Activated T-cell treated with anti-CD3 and anti-CD28 coated beads, Interleukin-2, amount 50 U/mL, for 4 hours (primary cell): ENCODE results near the gene CD80. TPM values are rescaled to one million over a fixed set of nuclear protein-coding genes. Genes with fewer than 3 reads are reported as not detected.

Experiments
- ATAC-seq, 2 donors: fragments of 200-7000 bp; cut with Tn5 transposase; one replicate each; pipeline ENCODE4 v1.10.0; 2021
- DNase-seq: peaks from one replicate; pipeline ENCODE4 v3.0.0-alpha.2; 2020
- H3K27me3 Mint-ChIP-seq: one replicate; pipeline ENCODE4 v1.8.0; 2021; ENCODE audit warnings: low read depth, mixed read lengths
- H3K36me3 Mint-ChIP-seq: one replicate; pipeline ENCODE4 v1.8.0; 2022; ENCODE audit warnings: mixed read lengths; ENCODE audit not compliant: insufficient read depth
- H3K4me1 Mint-ChIP-seq: one replicate; pipeline ENCODE4 v1.8.0; 2021; ENCODE audit warnings: low read depth, mixed read lengths
- H3K4me3 Mint-ChIP-seq: one replicate; pipeline ENCODE4 v1.8.0; 2021; ENCODE audit warnings: mild to moderate bottlenecking, moderate library complexity, mixed read lengths
- H3K9me3 Mint-ChIP-seq: one replicate; pipeline ENCODE4 v1.8.0; 2021; ENCODE audit warnings: mixed read lengths
- total RNA-seq, 3 donors: library from RNA; stranded (reverse); gene quantifications; one replicate each; pipeline ENCODE4 v1.2.1, GENCODE V29; 2021

Gene CD80
- total RNA-seq, 3 donors from 2014 or later = 1.6 to 6.2 (median 3.3) TPM

DNA sequence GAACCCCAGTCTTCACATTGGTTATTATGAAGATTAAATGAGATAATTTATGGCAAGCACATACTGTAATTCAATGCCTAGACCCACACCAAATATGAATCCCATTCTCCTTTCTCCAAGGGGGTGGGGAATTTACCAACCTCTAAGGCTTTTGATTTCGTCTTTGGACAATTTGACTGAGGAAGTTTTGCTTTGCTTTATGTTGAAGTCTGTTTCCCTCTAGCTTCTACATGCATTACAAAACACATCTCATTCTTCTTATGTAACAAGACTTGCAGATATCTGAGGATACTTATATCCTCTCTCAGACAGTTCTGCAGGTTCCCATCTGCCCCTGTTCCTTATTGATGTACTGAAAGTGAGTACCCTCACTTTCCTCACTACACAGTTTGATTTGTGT lies 12.2 kb downstream of the CD80 start:
- no peak overlapping the region for H3K4me3 Mint-ChIP-seq
- no peaks in the 10 kb centered on the region for H3K4me1 Mint-ChIP-seq
- no peak for DNase-seq
- no peaks in the 10 kb centered on the region for H3K9me3 Mint-ChIP-seq
- no peaks in the 10 kb centered on the region for H3K27me3 Mint-ChIP-seq
- ATAC-seq = no peak
- no peaks in the 10 kb centered on the region for H3K36me3 Mint-ChIP-seq

DNA sequence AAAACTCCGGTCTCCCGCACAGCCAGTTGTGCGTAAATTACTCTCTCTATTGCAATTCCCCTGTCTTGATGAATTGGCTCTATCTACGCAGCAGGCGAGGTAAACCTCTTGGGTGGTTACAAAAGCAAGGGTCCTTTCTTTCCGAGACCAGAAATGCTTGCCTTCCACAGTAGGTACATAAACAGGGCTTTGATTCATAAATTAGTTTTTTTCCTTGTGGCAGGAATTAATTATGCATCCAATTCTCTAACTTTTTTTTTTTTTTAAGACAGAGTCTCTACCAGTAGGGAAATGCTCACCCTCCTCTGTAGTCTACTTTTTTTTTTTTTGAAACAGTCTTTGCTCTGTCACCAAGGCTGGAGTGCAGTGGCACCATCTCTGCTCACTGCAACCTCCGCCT lies 16.3 kb downstream of the CD80 start:
- DNase-seq (no peak), ATAC-seq (no peak)
- H3K9me3 Mint-ChIP-seq = no peaks in the 10 kb centered on the region
- peaks cover 1% of the 10 kb centered on the region for H3K4me1 Mint-ChIP-seq
- H3K36me3 Mint-ChIP-seq = no peaks in the 10 kb centered on the region
- no peak overlapping the region for H3K4me3 Mint-ChIP-seq
- H3K27me3 Mint-ChIP-seq = no peaks in the 10 kb centered on the region

DNA sequence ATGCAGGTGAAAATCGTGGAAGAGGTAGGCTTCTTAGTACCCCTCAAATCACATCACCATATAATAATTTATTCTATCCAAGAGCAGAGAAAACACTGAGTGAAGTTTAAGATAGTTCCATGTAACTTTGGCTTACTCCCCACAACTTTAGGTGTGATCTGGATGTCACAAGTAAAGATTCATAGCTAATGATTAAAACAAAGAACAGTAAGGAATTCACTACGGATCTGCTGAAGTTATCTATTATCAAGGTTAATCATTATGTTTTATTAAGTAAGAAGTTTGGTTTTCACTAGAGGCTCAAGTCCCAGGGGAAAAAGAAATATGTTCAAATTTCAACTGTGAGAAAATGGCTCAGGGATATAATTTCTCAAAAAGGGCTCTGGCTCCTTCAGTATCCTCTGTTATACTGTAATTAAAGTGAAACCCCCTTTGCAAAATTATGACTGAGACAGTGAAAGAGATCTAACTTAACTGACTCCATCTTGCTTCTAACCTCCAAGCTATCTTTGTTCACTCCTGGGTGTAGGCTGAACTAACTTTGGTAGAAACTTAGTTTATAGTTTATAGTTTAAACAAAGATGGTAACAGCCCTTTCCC lies 17.1 kb downstream of the CD80 start:
- ATAC-seq (no peak), DNase-seq (no peak)
- no peaks in the 10 kb centered on the region for H3K9me3 Mint-ChIP-seq
- H3K27me3 Mint-ChIP-seq = no peaks in the 10 kb centered on the region
- peaks cover 1% of the 10 kb centered on the region for H3K4me1 Mint-ChIP-seq
- H3K36me3 Mint-ChIP-seq = no peaks in the 10 kb centered on the region
- no peak overlapping the region for H3K4me3 Mint-ChIP-seq

DNA sequence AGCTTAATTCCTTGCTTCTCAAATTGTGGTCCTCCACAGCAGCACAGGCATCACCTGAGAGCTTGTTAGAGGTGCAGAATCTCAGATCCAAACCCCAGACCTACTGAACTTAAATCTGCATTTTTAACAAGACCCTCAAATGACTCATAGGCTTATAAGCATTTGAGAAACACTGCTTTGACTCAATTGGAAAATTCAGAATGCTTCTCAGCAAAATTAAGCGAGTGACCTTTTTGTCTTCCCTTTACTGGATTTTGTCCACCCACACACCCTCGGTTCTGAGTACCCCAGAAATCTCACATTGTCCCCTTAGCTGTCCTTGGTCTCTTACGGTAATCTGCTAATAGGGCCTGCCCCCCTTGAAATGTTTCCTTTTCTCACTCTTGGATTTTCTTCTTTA lies 17.9 kb downstream of the CD80 start:
- DNase-seq (no peak), ATAC-seq (no peak)

DNA sequence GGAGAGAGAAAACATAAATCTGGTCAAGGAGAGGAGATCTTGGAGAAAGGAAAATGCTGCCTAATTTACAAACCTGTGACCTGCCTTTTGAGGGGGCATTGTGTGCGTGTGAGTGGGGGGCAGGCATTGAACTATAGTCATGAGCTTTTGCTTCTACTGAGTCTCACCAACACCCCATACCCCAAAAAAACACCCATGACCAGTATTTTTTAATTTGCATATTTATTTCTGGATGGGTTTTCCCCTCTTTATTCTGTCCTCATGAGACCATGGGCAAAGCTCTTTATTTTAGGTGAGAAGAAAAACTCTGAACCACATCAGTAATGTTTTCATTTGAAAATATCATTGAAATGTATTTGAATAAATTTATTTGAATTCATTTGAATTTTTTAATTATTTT lies 20.6 kb downstream of the CD80 start:
- no peaks in the 10 kb centered on the region for H3K27me3 Mint-ChIP-seq
- no peaks in the 10 kb centered on the region for H3K9me3 Mint-ChIP-seq
- peaks cover 1% of the 10 kb centered on the region for H3K4me1 Mint-ChIP-seq
- peaks cover under 1% of the 10 kb centered on the region for H3K36me3 Mint-ChIP-seq
- ATAC-seq = no peak
- DNase-seq = no peak
- H3K4me3 Mint-ChIP-seq = no peak overlapping the region

More for the DNA sequence above, 17.9 kb downstream of the CD80 start:
- no peaks in the 10 kb centered on the region for H3K27me3 Mint-ChIP-seq
- H3K4me1 Mint-ChIP-seq = peaks cover 1% of the 10 kb centered on the region
- H3K4me3 Mint-ChIP-seq = no peak overlapping the region
- no peaks in the 10 kb centered on the region for H3K36me3 Mint-ChIP-seq
- H3K9me3 Mint-ChIP-seq = no peaks in the 10 kb centered on the region

DNA sequence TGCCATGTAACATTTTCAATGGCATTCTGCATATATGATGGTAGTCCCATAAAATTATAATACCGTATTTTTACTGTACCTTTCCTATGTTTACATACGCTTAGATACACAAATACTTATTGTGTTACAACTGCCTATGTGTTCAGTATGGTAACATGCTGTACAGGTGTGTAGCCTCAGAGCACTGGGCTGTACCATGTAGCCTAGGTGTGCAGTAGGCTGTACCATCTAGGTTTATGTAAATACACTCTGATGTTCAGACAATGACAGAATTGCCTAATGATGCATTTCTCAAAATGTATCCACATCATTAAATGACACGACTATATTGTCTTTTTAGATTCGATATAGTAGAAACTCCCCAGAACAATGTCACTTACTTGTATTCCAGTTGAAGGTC lies 22.7 kb downstream of the CD80 start:
- Mint-ChIP-seq H3K4me1 (peaks cover 1% of the 10 kb centered on the region), H3K4me3 (no peak overlapping the region), H3K9me3 (no peaks in the 10 kb centered on the region), H3K27me3 (no peaks in the 10 kb centered on the region), H3K36me3 (peaks cover 3% of the 10 kb centered on the region)
- ATAC-seq (no peak), DNase-seq (no peak)

DNA sequence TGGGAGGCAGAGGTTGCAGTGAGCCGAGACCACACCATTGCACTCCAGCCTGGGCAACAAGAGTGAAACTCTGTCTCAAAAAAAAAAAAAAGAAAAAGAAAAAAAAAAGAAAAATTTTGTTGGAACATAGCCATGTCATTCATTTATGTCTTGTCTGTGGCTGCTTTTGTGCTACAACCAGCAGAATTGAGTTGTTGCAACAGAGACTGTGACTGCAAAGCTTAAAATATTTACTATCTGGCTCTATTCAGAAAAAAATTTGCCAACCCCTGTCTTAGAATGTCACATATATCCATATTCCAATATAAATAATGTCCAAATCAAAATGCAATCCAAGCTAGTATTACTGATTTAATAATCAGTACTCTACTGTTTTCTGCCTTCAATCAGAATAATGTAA lies 25.1 kb downstream of the CD80 start:
- Mint-ChIP-seq H3K27me3 (no peaks in the 10 kb centered on the region), H3K9me3 (no peaks in the 10 kb centered on the region), H3K4me3 (no peak overlapping the region), H3K36me3 (peaks cover 3% of the 10 kb centered on the region), H3K4me1 (peaks cover 1% of the 10 kb centered on the region)
- no peak for ATAC-seq
- no peak for DNase-seq

DNA sequence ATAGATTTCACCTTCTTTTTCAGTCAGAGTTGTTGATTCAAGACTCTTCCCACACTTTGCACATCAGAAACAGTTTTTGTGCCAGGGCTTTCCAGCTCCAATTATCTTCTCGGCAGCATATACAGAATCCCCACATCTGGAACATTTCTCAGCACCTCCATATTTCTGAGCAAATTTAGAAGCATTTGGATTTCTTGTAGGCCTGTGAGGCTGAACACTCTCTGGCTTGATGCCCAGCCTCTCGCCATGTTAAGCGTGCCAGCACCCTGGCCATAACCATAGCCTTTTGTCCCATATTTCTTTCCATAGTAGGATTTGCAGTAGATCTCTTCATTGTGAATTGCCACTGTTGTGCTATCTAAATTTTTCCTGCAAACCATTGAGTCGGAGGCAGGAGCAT lies 28.3 kb downstream of the CD80 start:
- no peaks in the 10 kb centered on the region for H3K9me3 Mint-ChIP-seq
- ATAC-seq = no peak
- H3K27me3 Mint-ChIP-seq = no peaks in the 10 kb centered on the region
- no peak for DNase-seq
- H3K4me3 Mint-ChIP-seq = no peak overlapping the region
- no peaks in the 10 kb centered on the region for H3K4me1 Mint-ChIP-seq
- H3K36me3 Mint-ChIP-seq = peaks cover 15% of the 10 kb centered on the region

DNA sequence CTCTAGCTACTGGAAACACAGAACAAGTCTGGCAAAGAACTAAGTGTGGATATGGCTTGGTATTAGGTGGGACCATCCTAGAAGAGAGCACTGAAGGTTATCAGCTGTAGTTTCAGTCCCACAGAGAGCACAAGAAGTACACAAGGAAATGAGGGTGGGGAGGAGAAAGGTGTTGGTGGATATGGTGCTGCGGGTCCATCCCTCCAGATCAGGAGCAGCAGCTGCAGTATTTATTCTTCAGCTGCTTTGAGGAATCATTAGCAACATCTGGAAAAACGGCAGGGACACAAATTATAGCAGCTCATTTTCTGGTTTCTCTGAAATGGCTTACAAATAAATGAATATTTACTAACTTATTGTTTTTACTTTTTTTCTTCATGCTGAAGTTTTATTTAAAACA lies 29.0 kb downstream of the CD80 start:
- Mint-ChIP-seq H3K4me3 (no peak overlapping the region), H3K36me3 (peaks cover 20% of the 10 kb centered on the region), H3K27me3 (no peaks in the 10 kb centered on the region)

DNA sequence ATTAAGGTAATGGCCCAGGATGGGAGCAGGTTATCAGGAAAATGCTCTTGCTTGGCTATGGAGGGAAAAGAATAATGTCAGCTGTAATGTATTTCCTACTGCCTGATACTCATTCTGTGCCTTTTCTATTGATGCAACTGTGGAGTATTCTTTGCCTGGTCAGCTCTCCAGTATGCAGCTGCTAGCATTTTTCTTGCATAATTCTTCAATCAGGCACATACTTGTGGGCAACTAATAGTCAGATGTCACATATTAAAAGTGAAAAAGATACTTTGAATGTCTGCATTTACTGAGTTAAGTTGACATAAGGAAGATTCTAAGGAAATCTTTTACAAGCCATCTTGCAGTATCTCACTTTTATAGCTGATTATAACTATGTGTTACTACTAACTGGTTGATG lies 29.5 kb downstream of the CD80 start:
- DNase-seq = no peak
- H3K9me3 Mint-ChIP-seq = no peaks in the 10 kb centered on the region
- H3K27me3 Mint-ChIP-seq = no peaks in the 10 kb centered on the region
- no peaks in the 10 kb centered on the region for H3K4me1 Mint-ChIP-seq
- peaks cover 24% of the 10 kb centered on the region for H3K36me3 Mint-ChIP-seq
- no peak overlapping the region for H3K4me3 Mint-ChIP-seq
- ATAC-seq = no peak

More for the DNA sequence above, 29.0 kb downstream of the CD80 start:
- DNase-seq (no peak), ATAC-seq (no peak)
- no peaks in the 10 kb centered on the region for H3K4me1 Mint-ChIP-seq
- no peaks in the 10 kb centered on the region for H3K9me3 Mint-ChIP-seq

DNA sequence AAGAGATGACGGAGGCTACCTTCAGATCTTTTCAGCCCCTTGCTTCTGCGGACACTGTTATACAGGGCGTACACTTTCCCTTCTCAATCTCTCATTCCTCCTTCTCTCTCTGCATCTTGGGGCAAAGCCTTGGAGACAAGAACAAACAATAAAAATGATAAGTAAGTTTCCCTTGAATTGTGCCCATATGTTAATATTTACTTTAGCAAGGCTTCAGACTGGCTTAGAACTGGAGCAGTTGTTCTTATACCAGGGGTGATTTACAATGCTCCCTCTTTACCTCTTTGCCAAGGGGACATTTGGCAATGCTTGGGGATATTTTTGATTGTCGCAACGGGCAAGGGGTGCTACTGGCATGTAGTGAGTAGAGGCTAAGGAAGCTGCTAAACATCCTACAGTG lies 31.7 kb downstream of the CD80 start:
- no peak for ATAC-seq
- Mint-ChIP-seq H3K36me3 (peaks cover 35% of the 10 kb centered on the region), H3K4me1 (no peaks in the 10 kb centered on the region), H3K4me3 (no peak overlapping the region), H3K9me3 (no peaks in the 10 kb centered on the region), H3K27me3 (no peaks in the 10 kb centered on the region)
- DNase-seq = no peak

DNA sequence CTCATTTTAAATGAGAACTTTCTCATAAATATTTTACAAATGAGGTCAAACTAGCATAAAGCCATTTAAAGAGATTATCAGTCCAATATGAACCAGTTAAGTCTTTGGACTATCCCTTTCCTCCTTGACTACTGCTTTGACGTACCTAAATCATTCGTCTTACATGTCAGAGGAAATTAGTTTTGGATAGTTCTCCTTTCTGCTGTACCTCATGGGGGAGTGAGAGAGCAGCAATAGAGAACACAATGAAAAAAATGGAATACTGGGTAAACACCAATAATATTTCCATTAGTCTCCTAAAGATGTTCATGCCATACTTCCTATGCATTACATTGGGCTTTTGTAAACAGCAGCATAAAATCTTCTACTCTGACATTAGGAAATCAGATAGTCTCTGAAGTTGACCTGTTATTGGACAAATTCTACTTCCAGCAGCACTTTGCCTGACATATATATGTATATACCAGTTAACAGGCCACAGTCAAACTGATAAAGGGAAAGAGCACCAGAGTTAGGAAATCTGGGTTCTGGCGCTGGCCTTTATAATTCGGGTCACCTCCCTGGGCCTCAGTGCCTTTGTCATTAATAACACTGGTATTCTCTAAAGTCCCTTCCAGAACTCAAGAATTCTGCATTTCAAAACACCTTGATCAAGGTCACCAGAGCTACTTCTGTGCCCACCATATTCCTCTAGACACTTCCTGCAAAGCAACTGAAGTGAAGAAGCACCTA lies 34.3 kb downstream of the CD80 start:
- Mint-ChIP-seq H3K36me3 (peaks cover 56% of the 10 kb centered on the region), H3K27me3 (no peaks in the 10 kb centered on the region), H3K9me3 (no peaks in the 10 kb centered on the region), H3K4me1 (no peaks in the 10 kb centered on the region), H3K4me3 (no peak overlapping the region)
- ATAC-seq (no peak), DNase-seq (no peak)

DNA sequence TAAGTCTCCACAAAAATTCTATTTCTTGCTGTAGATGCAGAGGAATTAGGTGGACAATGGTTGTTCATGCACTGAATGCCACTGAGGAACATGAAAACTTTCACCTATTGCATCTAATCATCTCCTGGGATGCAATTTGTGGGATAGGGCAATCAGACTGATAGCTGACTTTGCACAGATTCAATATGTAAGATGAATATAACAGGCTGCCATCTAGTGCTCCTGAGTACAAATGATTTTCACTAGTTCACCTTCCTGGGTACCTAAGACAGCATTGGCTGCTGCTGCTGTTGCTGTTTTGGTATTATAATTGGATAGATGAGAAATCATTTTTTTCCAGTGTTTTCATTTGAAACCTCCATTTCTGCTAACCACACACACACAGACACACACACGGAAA lies 41.4 kb downstream of the CD80 start:
- H3K9me3 Mint-ChIP-seq = peaks cover 4% of the 10 kb centered on the region
- no peaks in the 10 kb centered on the region for H3K27me3 Mint-ChIP-seq
- DNase-seq (no peak), ATAC-seq (no peak)
- peaks cover 71% of the 10 kb centered on the region for H3K36me3 Mint-ChIP-seq
- peaks cover 3% of the 10 kb centered on the region for H3K4me1 Mint-ChIP-seq
- H3K4me3 Mint-ChIP-seq = no peak overlapping the region

DNA sequence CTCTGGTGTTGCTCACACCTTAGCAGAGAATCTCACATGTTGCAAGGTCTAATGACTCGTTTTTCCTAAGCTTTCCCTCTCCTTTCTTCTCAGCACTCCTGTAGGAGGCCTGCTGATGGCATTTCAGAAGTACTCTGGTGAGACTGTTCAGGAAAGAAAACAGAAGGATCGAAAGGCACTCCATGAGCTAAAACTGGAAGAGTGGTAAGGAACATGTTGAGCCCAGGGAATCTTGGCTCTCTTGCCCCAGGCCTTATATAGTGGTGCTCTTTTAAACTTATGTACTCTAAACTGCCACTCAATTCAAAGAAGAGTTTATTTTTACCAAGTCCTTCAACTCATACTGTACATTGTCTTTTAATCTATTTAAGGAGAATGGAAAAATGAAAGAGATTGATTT lies 42.3 kb downstream of the CD80 start:
- Mint-ChIP-seq H3K9me3 (peaks cover 4% of the 10 kb centered on the region), H3K4me1 (peaks cover 3% of the 10 kb centered on the region), H3K4me3 (no peak overlapping the region), H3K27me3 (no peaks in the 10 kb centered on the region), H3K36me3 (peaks cover 73% of the 10 kb centered on the region)
- ATAC-seq (no peak), DNase-seq (no peak)

DNA sequence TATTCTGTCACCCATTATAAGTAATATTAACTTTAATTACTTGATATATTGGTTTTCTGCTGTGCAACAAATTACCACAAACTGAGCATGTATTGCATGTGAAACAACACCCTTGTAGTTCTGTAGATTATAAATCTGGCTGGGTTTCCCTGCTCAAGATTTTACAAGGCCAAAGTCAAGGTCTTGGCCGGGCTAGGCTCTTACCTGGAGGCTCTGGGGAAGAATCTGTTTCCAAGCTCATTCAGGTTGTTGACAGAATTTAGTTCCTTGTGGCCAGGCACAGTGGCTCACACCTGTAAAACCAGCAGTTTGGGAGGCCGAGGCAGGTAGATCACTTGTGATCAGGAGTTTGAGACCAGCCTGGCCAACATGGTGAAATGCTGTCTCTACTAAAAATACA lies 44.8 kb downstream of the CD80 start:
- Mint-ChIP-seq H3K36me3 (peaks cover 54% of the 10 kb centered on the region), H3K4me3 (no peak overlapping the region), H3K27me3 (no peaks in the 10 kb centered on the region), H3K9me3 (peaks cover 4% of the 10 kb centered on the region), H3K4me1 (peaks cover 3% of the 10 kb centered on the region)
- ATAC-seq = no peak
- no peak for DNase-seq
